ENCODE results near the gene ALG1. TPM values are rescaled to one million over a fixed set of nuclear protein-coding genes. Genes with fewer than 3 reads are reported as not detected.

Gene ALG1
- 22.2 and 38.5 TPM in 2 replicates for total RNA-seq (2014; rRNA removed; shearing (Covaris generic))

DNA sequence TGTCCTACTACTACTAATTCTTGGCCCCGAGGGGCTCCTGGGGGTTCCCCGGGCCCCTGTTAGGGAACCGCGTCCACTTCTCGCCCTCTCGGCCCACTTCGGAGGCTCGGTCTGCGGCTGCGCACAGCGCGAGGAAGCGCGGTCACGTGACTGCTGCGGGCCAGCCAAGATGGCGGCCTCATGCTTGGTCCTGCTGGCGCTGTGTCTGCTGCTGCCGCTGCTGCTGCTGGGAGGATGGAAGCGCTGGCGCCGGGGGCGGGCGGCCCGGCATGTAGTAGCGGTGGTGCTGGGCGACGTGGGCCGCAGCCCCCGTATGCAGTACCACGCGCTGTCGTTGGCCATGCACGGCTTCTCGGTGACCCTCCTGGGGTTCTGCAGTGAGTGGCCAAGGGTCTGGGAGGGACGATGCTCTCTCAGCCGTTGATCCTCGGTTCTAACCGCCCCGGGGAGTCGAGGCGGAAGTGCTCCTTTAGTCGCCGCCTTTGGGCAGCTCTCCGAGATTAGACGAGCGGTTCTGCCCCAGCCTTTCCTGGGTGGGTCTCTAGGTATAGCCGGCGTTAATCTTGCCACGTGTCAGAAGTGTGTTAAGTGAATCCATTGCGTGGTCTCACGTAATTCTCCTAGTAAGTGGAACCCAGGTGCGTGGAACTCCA is at the start of gene ALG1:
Gene ALG1 (plus strand): TSS at position 163 of the 653 bp plus-strand sequence. CDS start 7 bp downstream, at position 170.
- H3K9me3 ChIP-seq (replicated peaks) = no peaks in the 10 kb centered on the region
- peak within 1 kb of the TSS; percentile 16 for H3K27ac ChIP-seq
- H3K27me3 ChIP-seq (replicated peaks) = peaks cover 14% of the 10 kb centered on the region; the same call in 1 of the 2 replicates
- H3K36me3 ChIP-seq = peaks cover 31% of the 10 kb centered on the region
- peak; percentile 84 to 89 for DNase-seq (ENCODE audit: low read depth in 1 of 2, low spot score in 2 of 2)
- peak within 1 kb of the TSS; percentile 77 for H3K4me3 ChIP-seq
- peaks cover 15% of the 10 kb centered on the region for H3K4me1 ChIP-seq (replicated peaks)

DNA sequence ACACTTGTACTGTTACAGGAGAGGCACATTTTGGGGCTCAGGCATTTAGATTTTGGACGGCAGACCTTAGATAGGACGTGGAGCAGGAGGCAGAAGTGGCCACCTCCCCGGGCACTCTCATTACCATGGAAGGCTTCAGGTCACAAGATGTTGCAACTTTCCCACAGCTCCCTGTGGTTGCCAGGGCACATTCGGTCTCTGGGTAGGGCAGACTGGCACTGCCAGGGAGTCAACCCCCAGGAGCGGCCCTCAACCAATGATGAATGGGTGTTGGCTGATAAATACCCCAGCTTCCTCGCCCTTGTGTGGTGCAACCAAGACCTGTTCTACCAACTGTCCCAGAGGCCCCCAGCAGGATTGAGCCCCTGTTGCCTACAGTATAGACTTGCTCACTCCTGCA is 49.1 kb upstream of the ALG1 start:
- no peak overlapping the region for H3K27ac ChIP-seq
- H3K4me3 ChIP-seq = no peak overlapping the region
- H3K36me3 ChIP-seq = no peaks in the 10 kb centered on the region
- 0 out of 2 replicates have a peak, but pooled peaks cover 3% of the 10 kb centered on the region for H3K27me3 ChIP-seq (replicated peaks)
- no peak for DNase-seq (ENCODE audit: low read depth in 1 of 2, low spot score in 2 of 2)
- no peaks in the 10 kb centered on the region for H3K9me3 ChIP-seq (replicated peaks)
- H3K4me1 ChIP-seq (replicated peaks) = no peaks in the 10 kb centered on the region

GRCh38 chr16:5024632-5025031 is 47.0 kb upstream of the ALG1 start:
- no peaks in the 10 kb centered on the region for H3K36me3 ChIP-seq
- H3K27me3 ChIP-seq (replicated peaks) = no peaks in the 10 kb centered on the region
- H3K4me1 ChIP-seq (replicated peaks) = no peaks in the 10 kb centered on the region
- no peak for DNase-seq (ENCODE audit: low read depth in 1 of 2, low spot score in 2 of 2)
- no peak overlapping the region for H3K27ac ChIP-seq
- H3K4me3 ChIP-seq = no peak overlapping the region
- H3K9me3 ChIP-seq (replicated peaks) = no peaks in the 10 kb centered on the region

GRCh38 chr16:5025171-5025632 is 46.4 kb upstream of the ALG1 start:
- no peaks in the 10 kb centered on the region for H3K4me1 ChIP-seq (replicated peaks)
- H3K9me3 ChIP-seq (replicated peaks) = no peaks in the 10 kb centered on the region
- no peak overlapping the region for H3K4me3 ChIP-seq
- H3K27ac ChIP-seq = no peak overlapping the region
- no peaks in the 10 kb centered on the region for H3K36me3 ChIP-seq
- no peak for DNase-seq (ENCODE audit: low read depth in 1 of 2, low spot score in 2 of 2)
- no peaks in the 10 kb centered on the region for H3K27me3 ChIP-seq (replicated peaks)

DNA sequence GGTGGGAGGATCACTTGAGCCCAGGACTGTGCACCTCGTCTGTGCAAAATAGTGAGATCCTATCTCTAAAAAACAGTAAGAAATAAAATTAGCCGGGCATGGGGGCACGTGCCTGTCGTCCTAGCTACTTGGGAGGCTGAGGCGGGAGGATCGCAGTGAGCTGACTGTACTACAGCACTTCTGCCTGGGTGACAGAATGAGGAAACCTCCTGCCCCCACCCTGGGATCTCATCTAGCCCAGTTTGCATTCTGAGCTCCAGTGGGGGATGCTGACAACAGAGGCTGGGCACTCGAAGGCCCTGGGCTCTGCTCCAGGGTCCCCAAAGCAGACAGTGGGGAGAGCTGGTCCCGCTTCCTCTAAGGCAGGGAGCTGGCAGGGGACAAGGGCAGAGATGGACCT is 45.0 kb upstream of the ALG1 start:
- Histone ChIP-seq H3K27me3 (replicated peaks) (no peaks in the 10 kb centered on the region), H3K27ac (no peak overlapping the region), H3K4me3 (no peak overlapping the region), H3K36me3 (no peaks in the 10 kb centered on the region), H3K4me1 (replicated peaks) (no peaks in the 10 kb centered on the region), H3K9me3 (replicated peaks) (no peaks in the 10 kb centered on the region)
- DNase-seq (ENCODE audit: low read depth in 1 of 2, low spot score in 2 of 2) = no peak

- H3K36me3 ChIP-seq = no peaks in the 10 kb centered on the region
- H3K27ac ChIP-seq = no peak overlapping the region
- no peak for DNase-seq (ENCODE audit: low read depth in 1 of 2, low spot score in 2 of 2)
- no peak overlapping the region for H3K4me3 ChIP-seq
- H3K27me3 ChIP-seq (replicated peaks) = no peaks in the 10 kb centered on the region
- H3K9me3 ChIP-seq (replicated peaks) = no peaks in the 10 kb centered on the region
- H3K4me1 ChIP-seq (replicated peaks) = no peaks in the 10 kb centered on the region
These were observed 44.6 kb upstream of the ALG1 start for GRCh38 chr16:5027086-5027485.

GRCh38 chr16:5027575-5028235 is 43.9 kb upstream of the ALG1 start:
- Histone ChIP-seq H3K36me3 (no peaks in the 10 kb centered on the region), H3K4me3 (no peak overlapping the region), H3K27me3 (replicated peaks) (no peaks in the 10 kb centered on the region), H3K27ac (no peak overlapping the region), H3K4me1 (replicated peaks) (peaks cover 2% of the 10 kb centered on the region), H3K9me3 (replicated peaks) (no peaks in the 10 kb centered on the region)
- no peak for DNase-seq (ENCODE audit: low read depth in 1 of 2, low spot score in 2 of 2)

GRCh38 chr16:5028950-5029475 is 42.6 kb upstream of the ALG1 start:
- H3K27ac ChIP-seq = no peak overlapping the region
- no peaks in the 10 kb centered on the region for H3K9me3 ChIP-seq (replicated peaks)
- no peak overlapping the region for H3K4me3 ChIP-seq
- no peaks in the 10 kb centered on the region for H3K27me3 ChIP-seq (replicated peaks)
- peaks cover 10% of the 10 kb centered on the region for H3K4me1 ChIP-seq (replicated peaks)
- H3K36me3 ChIP-seq = no peaks in the 10 kb centered on the region; the same call in 1 of the 2 replicates
- DNase-seq (ENCODE audit: low read depth in 1 of 2, low spot score in 2 of 2) = no peak

- no peaks in the 10 kb centered on the region for H3K27me3 ChIP-seq (replicated peaks)
These were observed 41.3 kb upstream of the ALG1 start for GRCh38 chr16:5030251-5030870.

GRCh38 chr16:5031601-5032000 is 40.0 kb upstream of the ALG1 start:
- H3K27ac ChIP-seq = no peak overlapping the region
- H3K4me3 ChIP-seq = no peak overlapping the region
- peaks cover 13% of the 10 kb centered on the region for H3K4me1 ChIP-seq (replicated peaks)
- no peak for DNase-seq (ENCODE audit: low read depth in 1 of 2, low spot score in 2 of 2)
- H3K27me3 ChIP-seq (replicated peaks) = no peaks in the 10 kb centered on the region
- no peaks in the 10 kb centered on the region; the same call in 1 of the 2 replicates for H3K36me3 ChIP-seq
- H3K9me3 ChIP-seq (replicated peaks) = no peaks in the 10 kb centered on the region

More at GRCh38 chr16:5030251-5030870, 41.3 kb upstream of the ALG1 start:
- Histone ChIP-seq H3K36me3 (no peaks in the 10 kb centered on the region; the same call in 1 of the 2 replicates), H3K9me3 (replicated peaks) (no peaks in the 10 kb centered on the region), H3K4me3 (no peak overlapping the region), H3K27ac (no peak overlapping the region), H3K4me1 (replicated peaks) (peaks cover 13% of the 10 kb centered on the region)
- DNase-seq (ENCODE audit: low read depth in 1 of 2, low spot score in 2 of 2) = no peak

GRCh38 chr16:5032748-5033167 is 38.9 kb upstream of the ALG1 start:
- no peak overlapping the region for H3K27ac ChIP-seq
- H3K36me3 ChIP-seq = no peaks in the 10 kb centered on the region; the same call in 1 of the 2 replicates
- no peak for DNase-seq (ENCODE audit: low read depth in 1 of 2, low spot score in 2 of 2)
- H3K9me3 ChIP-seq (replicated peaks) = no peaks in the 10 kb centered on the region
- peaks cover 13% of the 10 kb centered on the region for H3K4me1 ChIP-seq (replicated peaks)
- H3K4me3 ChIP-seq = peak overlapping the region; percentile 86
- no peaks in the 10 kb centered on the region for H3K27me3 ChIP-seq (replicated peaks)

DNA sequence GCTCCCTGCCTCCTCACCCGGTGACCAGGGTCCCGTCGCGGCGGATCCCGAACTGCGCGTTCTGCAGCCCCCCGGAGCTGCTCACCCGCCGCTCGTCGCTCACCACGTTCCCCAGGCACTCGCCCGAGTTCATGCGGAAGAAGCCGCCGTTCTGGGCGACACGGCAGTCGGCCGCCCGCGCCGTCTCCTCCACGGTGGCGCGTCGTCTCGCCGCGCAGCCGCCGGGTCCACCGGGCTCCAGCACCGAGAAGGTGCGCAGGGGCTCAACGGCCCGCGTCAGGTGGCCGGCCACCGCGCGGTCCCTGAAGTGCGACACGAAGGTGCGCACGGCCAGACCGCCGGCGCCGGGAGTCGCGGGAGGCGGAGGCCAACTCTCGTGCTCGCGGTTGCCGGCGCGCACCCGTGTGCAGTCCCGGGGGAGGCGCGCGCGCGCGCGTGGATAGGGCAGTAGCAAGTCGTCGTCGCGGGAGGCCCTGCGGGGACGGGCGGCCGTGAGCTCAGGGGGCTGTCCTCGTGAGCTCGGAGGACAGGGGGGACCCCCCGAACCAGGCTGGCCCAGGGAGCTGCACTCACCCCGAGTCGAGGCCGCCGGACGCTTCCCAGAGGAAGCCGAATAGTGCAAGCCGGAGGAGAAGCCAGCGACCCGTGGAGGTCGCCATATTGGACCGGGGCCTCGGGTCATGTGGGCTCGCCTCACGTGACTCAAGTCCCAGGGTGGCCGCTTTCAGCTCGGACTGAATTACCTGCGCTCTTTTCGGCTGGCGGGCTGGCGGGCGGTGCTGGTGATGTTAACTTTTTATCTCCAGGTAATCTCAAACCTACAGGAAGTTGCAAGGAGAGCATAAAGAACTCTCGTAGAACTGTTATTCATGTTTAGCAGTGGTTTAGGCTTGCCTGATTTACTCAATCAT is 38.1 kb upstream of the ALG1 start, which contains the start of gene NAGPA:
Gene NAGPA (minus strand): TSS at position 680 of the 911 bp plus-strand sequence. CDS start 21 bp downstream, at position 659.
- no peaks in the 10 kb centered on the region; the same call in 1 of the 2 replicates for H3K36me3 ChIP-seq
- 0 out of 2 replicates have a peak within 1 kb of the TSS, but pooled peaks have one; percentile 7 for H3K27ac ChIP-seq
- peak; percentile 85 for DNase-seq (ENCODE audit: low read depth in 1 of 2, low spot score in 2 of 2)
- H3K4me3 ChIP-seq = peak within 1 kb of the TSS; percentile 86
- no peaks in the 10 kb centered on the region for H3K9me3 ChIP-seq (replicated peaks)
- no peaks in the 10 kb centered on the region for H3K27me3 ChIP-seq (replicated peaks)
- H3K4me1 ChIP-seq (replicated peaks) = peaks cover 13% of the 10 kb centered on the region

- Histone ChIP-seq H3K36me3 (no peaks in the 10 kb centered on the region; the same call in 1 of the 2 replicates), H3K27me3 (replicated peaks) (no peaks in the 10 kb centered on the region), H3K27ac (no peak overlapping the region), H3K4me3 (peak overlapping the region; percentile 86), H3K9me3 (replicated peaks) (no peaks in the 10 kb centered on the region), H3K4me1 (replicated peaks) (peaks cover 13% of the 10 kb centered on the region)
- no peak for DNase-seq (ENCODE audit: low read depth in 1 of 2, low spot score in 2 of 2)
These were observed 37.5 kb upstream of the ALG1 start for GRCh38 chr16:5034167-5034523.
